ENCODE measurements around the gene MMP19.

The MMP19 gene

DNA sequence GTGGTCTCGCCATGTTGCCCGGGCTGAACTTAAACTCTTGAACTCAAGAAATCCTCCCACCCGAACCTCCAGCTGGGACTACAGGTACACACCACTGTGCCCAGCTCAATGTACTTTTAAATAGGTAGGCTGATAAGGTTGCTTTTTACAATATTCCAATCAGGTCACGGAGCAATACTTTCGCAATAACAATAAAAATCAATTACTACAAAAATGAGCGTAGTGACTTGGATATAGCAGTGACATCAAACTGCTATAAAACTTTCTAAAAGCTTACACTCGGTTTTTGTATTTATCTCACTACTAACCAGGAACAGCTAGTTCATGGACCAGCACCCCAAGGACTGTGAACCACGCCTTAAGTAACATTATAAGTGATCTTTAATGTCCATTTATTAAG lies 35.8 kb downstream of the MMP19 start:
- H3K4me3 ChIP-seq (ENCODE audit: low read length) = no peak overlapping the region
- H3K9ac ChIP-seq (ENCODE audit: low read depth, low read length) = no peak overlapping the region
- peaks cover 36% of the 10 kb centered on the region for H3K36me3 ChIP-seq (ENCODE audit: insufficient read depth, low read length)
- H3K4me1 ChIP-seq (ENCODE audit: control insufficient read depth, insufficient read depth, low read length) = peaks cover 5% of the 10 kb centered on the region
- H3K9me3 ChIP-seq (replicated peaks; ENCODE audit: low read length) = no peaks in the 10 kb centered on the region
- no peak overlapping the region for H3K4me2 ChIP-seq (ENCODE audit: low read length)
- no peaks in the 10 kb centered on the region for H3K27me3 ChIP-seq (ENCODE audit: control insufficient read depth, insufficient read depth, low read length)

DNA sequence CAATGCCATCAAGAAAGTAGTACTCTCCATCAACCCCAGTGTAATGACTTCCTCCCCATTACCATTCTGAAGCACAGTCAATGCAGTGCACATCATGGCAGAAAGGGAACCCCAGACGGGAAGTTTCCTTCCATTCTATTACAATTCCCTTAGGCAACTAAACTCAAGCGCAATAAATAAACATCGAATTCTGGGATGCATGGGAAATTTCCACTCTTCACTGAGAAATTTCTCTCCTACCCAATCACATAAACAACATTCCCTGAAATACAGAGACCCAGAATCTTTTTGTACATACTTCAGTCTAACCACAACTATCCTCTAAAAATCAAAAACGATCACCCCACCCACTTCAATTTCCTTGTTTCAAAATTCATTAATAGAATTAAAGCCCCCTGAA lies 45.2 kb downstream of the MMP19 start:
- Histone ChIP-seq H3K4me2 (ENCODE audit: low read length) (no peak overlapping the region), H3K27me3 (ENCODE audit: control insufficient read depth, insufficient read depth, low read length) (no peaks in the 10 kb centered on the region), H3K4me3 (ENCODE audit: low read length) (no peak overlapping the region), H3K9ac (ENCODE audit: low read depth, low read length) (no peak overlapping the region), H3K36me3 (ENCODE audit: insufficient read depth, low read length) (peaks cover 72% of the 10 kb centered on the region), H3K4me1 (ENCODE audit: control insufficient read depth, insufficient read depth, low read length) (no peaks in the 10 kb centered on the region), H3K9me3 (replicated peaks; ENCODE audit: low read length) (no peaks in the 10 kb centered on the region)

DNA sequence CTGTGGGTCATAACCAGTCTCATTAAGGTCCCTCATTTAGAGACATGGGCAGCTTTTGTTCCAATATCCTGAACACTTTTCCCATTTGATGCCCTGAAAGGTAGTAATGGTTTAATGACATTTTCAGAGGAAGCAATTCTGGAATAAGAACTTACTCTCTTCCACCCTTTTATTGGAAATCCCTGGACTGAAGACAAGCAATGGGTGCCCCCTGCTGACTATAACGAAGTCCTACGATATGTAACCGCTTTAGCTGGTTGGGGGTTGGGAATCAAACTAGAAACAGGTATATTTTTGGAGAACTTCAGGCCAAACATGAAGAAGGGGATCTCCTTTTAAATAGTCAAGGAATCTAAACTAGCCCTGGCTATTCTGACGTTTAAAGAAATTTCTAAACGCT lies 45.7 kb downstream of the MMP19 start:
- H3K4me1 ChIP-seq (ENCODE audit: control insufficient read depth, insufficient read depth, low read length) = no peaks in the 10 kb centered on the region
- H3K4me2 ChIP-seq (ENCODE audit: low read length) = no peak overlapping the region
- no peak overlapping the region for H3K9ac ChIP-seq (ENCODE audit: low read depth, low read length)
- H3K4me3 ChIP-seq (ENCODE audit: low read length) = no peak overlapping the region
- no peaks in the 10 kb centered on the region for H3K27me3 ChIP-seq (ENCODE audit: control insufficient read depth, insufficient read depth, low read length)
- peaks cover 71% of the 10 kb centered on the region for H3K36me3 ChIP-seq (ENCODE audit: insufficient read depth, low read length)
- no peaks in the 10 kb centered on the region for H3K9me3 ChIP-seq (replicated peaks; ENCODE audit: low read length)

DNA sequence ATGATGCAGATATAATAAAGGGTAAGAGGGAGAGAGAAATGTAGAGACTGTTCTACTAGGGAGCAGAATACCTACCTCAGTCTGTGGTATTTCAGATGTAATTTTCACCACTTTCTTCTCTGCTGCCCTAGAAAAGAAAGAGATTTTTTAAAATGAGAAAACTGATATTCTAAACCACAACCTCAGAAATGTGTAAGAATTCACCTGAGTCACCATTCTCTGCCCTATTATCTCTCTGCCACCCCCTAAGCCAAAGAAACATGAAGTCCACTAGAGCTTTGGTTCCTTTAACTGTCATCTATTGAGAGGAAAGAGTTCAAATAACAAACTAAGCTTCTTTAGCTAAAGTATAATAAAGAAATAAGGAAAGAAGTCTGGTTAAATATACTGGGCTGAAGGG lies 46.8 kb downstream of the MMP19 start:
- H3K9me3 ChIP-seq (replicated peaks; ENCODE audit: low read length) = no peaks in the 10 kb centered on the region
- H3K9ac ChIP-seq (ENCODE audit: low read depth, low read length) = no peak overlapping the region

DNA sequence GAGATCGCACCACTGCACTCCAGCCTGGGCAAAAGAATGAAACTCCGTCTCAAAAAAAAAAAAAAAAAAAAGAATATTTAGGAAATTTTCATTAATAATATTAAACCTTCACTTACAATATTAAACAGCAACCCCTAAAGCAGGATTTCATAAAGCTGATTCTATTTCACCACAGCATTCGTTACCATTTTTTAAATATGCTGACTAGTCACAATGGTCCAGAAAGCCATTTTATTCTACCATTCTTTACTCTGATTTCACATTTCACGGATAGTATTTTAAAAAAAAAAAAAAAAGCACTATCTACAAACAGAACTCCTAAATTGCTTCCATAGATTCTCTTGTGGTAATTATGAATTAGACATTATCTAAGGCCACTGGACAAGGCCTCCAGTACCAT lies 52.8 kb downstream of the MMP19 start:
- Histone ChIP-seq H3K9me3 (replicated peaks; ENCODE audit: low read length) (no peaks in the 10 kb centered on the region), H3K36me3 (ENCODE audit: insufficient read depth, low read length) (peaks cover 73% of the 10 kb centered on the region), H3K4me2 (ENCODE audit: low read length) (no peak overlapping the region), H3K27me3 (ENCODE audit: control insufficient read depth, insufficient read depth, low read length) (no peaks in the 10 kb centered on the region), H3K4me3 (ENCODE audit: low read length) (no peak overlapping the region), H3K4me1 (ENCODE audit: control insufficient read depth, insufficient read depth, low read length) (no peaks in the 10 kb centered on the region), H3K9ac (ENCODE audit: low read depth, low read length) (no peak overlapping the region)

More for the DNA sequence above, 46.8 kb downstream of the MMP19 start:
- H3K4me2 ChIP-seq (ENCODE audit: low read length) = no peak overlapping the region
- no peaks in the 10 kb centered on the region for H3K27me3 ChIP-seq (ENCODE audit: control insufficient read depth, insufficient read depth, low read length)
- H3K36me3 ChIP-seq (ENCODE audit: insufficient read depth, low read length) = peaks cover 69% of the 10 kb centered on the region
- H3K4me1 ChIP-seq (ENCODE audit: control insufficient read depth, insufficient read depth, low read length) = no peaks in the 10 kb centered on the region
- H3K4me3 ChIP-seq (ENCODE audit: low read length) = no peak overlapping the region

DNA sequence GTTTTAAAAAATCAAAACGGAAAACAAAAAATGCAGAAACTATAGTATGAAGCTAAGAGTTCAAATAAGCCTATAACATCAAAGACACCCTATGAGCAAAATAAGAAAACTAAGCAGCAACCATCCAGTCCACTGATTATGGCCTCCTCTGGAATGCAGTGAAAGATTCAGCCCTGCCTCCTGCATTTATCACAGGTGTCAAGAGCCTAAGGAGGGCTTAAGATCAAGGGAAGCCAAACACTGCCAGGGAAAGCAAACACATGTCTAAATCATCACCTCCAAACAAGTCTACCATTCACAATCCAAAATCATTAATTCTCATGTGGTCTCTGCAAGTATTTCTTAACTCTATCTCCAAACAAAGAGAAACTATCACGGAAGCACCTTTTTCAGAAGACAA lies 53.6 kb downstream of the MMP19 start:
- Histone ChIP-seq H3K36me3 (ENCODE audit: insufficient read depth, low read length) (peaks cover 75% of the 10 kb centered on the region), H3K27me3 (ENCODE audit: control insufficient read depth, insufficient read depth, low read length) (no peaks in the 10 kb centered on the region), H3K9me3 (replicated peaks; ENCODE audit: low read length) (no peaks in the 10 kb centered on the region), H3K4me2 (ENCODE audit: low read length) (no peak overlapping the region), H3K4me1 (ENCODE audit: control insufficient read depth, insufficient read depth, low read length) (no peaks in the 10 kb centered on the region), H3K9ac (ENCODE audit: low read depth, low read length) (no peak overlapping the region), H3K4me3 (ENCODE audit: low read length) (no peak overlapping the region)

DNA sequence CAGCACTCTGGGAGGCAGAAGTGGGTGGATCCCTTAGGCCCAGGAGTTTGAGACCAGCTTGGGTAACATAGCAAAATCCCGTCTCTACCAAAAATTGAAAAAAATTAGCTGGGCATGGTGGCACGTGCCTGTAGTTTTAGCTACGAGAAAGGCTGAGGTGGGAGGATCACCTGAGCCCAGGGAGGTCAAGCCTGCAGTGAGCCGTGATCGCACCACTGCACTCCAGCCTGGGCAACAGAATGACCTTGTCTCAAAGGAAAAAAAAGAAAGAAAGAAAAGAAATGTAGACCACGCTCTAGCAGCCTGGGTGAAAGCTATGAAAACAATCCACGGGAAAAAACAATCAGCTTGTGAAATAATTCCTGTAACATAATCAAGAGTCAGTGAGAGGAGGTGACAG lies 54.2 kb downstream of the MMP19 start:
- peaks cover 73% of the 10 kb centered on the region for H3K36me3 ChIP-seq (ENCODE audit: insufficient read depth, low read length)
- H3K4me3 ChIP-seq (ENCODE audit: low read length) = no peak overlapping the region
- H3K27me3 ChIP-seq (ENCODE audit: control insufficient read depth, insufficient read depth, low read length) = no peaks in the 10 kb centered on the region
- no peaks in the 10 kb centered on the region for H3K9me3 ChIP-seq (replicated peaks; ENCODE audit: low read length)
- no peak overlapping the region for H3K4me2 ChIP-seq (ENCODE audit: low read length)
- no peak overlapping the region for H3K9ac ChIP-seq (ENCODE audit: low read depth, low read length)
- no peaks in the 10 kb centered on the region for H3K4me1 ChIP-seq (ENCODE audit: control insufficient read depth, insufficient read depth, low read length)

Data from skeletal muscle satellite cell (primary cell).